HEK293 (cell line): ENCODE data around the gene ZC3H8.

Experiments
- CTCF ChIA-PET: fragments of 350-600 bp; formaldehyde crosslinking; extraction: SDS; loops from one replicate; lab custom pipeline; 2021; ENCODE audit warnings: antibody characterized with exemption; lab: Yijun Ruan, JAX
- POLR2A ChIA-PET: fragments of 300-600 bp; formaldehyde crosslinking; extraction: SDS; loops from one replicate; lab custom pipeline; 2020; ENCODE audit warnings: antibody characterized with exemption, inconsistent platforms; lab: Yijun Ruan, JAX
- H3K27ac ChIP-seq: fragments of 200-500 bp; sonication (Bioruptor generic); 2 replicates; pipeline ENCODE4 v1.5.1; 2014; ENCODE audit warnings: low read depth, low read length, control low read depth, inconsistent platforms; ENCODE audit errors: extremely low read depth
- H3K36me3 ChIP-seq, 2 experiments: fragments of 200-500 bp in 1 of 2; sonication (Bioruptor generic) in 1 of 2; 1 replicate in 1 of 2; 2 replicates in 1 of 2; pipeline ENCODE4 v1.5.1; 2014 to 2017; ENCODE audit warnings: inconsistent platforms in 2 of 2, low read length in 2 of 2; ENCODE audit not compliant: control insufficient read depth in 2 of 2, insufficient read depth in 1 of 2
- H3K4me1 ChIP-seq: fragments of 200-500 bp; sonication (Bioruptor generic); 2 replicates; pipeline ENCODE4 v1.5.1; 2014; ENCODE audit warnings: mild to moderate bottlenecking, low read length, inconsistent platforms; ENCODE audit not compliant: control insufficient read depth, insufficient read depth
- H3K4me3 ChIP-seq: 2 replicates; pipeline ENCODE4 v1.5.1; 2011; ENCODE audit warnings: low read depth, mild to moderate bottlenecking, control low read depth, low read length, moderate library complexity
- H3K9me3 ChIP-seq: fragments of 200-500 bp; sonication (Bioruptor generic); 2 replicates; pipeline ENCODE4 v1.5.1; 2014; ENCODE audit warnings: low read depth, low read length, inconsistent platforms; ENCODE audit not compliant: control insufficient read depth, insufficient read depth
- BCL11B ChIP-seq: fragments of 450-650 bp; formaldehyde crosslinking; IDR thresholded peaks from 2 replicates; pipeline ENCODE4 v1.5.1; 2016; ENCODE audit warnings: low read depth, missing biosample characterization, missing genetic modification characterization
- HOXA7 ChIP-seq: sonication (generic); formaldehyde crosslinking; IDR thresholded peaks from 2 replicates; pipeline ENCODE4 v1.8.1; 2022; ENCODE audit warnings: missing genetic modification reagents, borderline replicate concordance
- IKZF3 ChIP-seq: fragments of 450-650 bp; IDR thresholded peaks from 2 replicates; pipeline ENCODE4 v1.5.0; 2018; ENCODE audit warnings: missing biosample characterization, mild to moderate bottlenecking, missing genetic modification characterization, moderate library complexity
- KLF10 ChIP-seq: fragments of 450-650 bp; IDR thresholded peaks from 2 replicates; pipeline ENCODE4 v1.5.1; 2018; ENCODE audit warnings: missing biosample characterization, mild to moderate bottlenecking, missing genetic modification characterization
- KLF16 ChIP-seq: fragments of 450-650 bp; formaldehyde crosslinking; IDR thresholded peaks from 2 replicates; pipeline ENCODE4 v1.5.1; 2017; ENCODE audit warnings: missing biosample characterization, missing genetic modification characterization
- PRDM10 ChIP-seq: fragments of 450-650 bp; formaldehyde crosslinking; IDR thresholded peaks from 2 replicates; pipeline ENCODE4 v1.5.1; 2016; ENCODE audit warnings: missing biosample characterization, missing genetic modification characterization
- PRDM6 ChIP-seq: fragments of 450-650 bp; formaldehyde crosslinking; IDR thresholded peaks from 2 replicates; pipeline ENCODE4 v1.5.1; 2017; ENCODE audit warnings: missing biosample characterization, missing genetic modification characterization
- ZBTB26 ChIP-seq: fragments of 450-650 bp; formaldehyde crosslinking; optimal IDR thresholded peaks from 2 replicates; pipeline ENCODE3; 2016; ENCODE audit warnings: missing biosample characterization, mild to moderate bottlenecking, missing genetic modification characterization
- ZBTB8A ChIP-seq: fragments of 450-650 bp; formaldehyde crosslinking; IDR thresholded peaks from 2 replicates; pipeline ENCODE4 v1.5.1; 2016; ENCODE audit warnings: missing biosample characterization, missing genetic modification characterization
- ZFP3 ChIP-seq: fragments of 450-650 bp; formaldehyde crosslinking; IDR thresholded peaks from 2 replicates; pipeline ENCODE4 v1.5.1; 2016; ENCODE audit warnings: low read depth, missing biosample characterization, missing genetic modification characterization
- ZNF155 ChIP-seq: fragments of 450-650 bp; formaldehyde crosslinking; IDR thresholded peaks from 2 replicates; pipeline ENCODE4 v1.5.1; 2016; ENCODE audit warnings: missing biosample characterization, missing genetic modification characterization
- ZNF2 ChIP-seq: fragments of 450-650 bp; formaldehyde crosslinking; IDR thresholded peaks from 2 replicates; pipeline ENCODE4 v1.5.1; 2016; ENCODE audit warnings: missing biosample characterization, missing genetic modification characterization
- ZNF223 ChIP-seq: fragments of 450-650 bp; formaldehyde crosslinking; IDR thresholded peaks from 2 replicates; pipeline ENCODE4 v1.5.1; 2016; ENCODE audit warnings: missing biosample characterization, missing genetic modification characterization
- ZNF335 ChIP-seq: fragments of 450-650 bp; formaldehyde crosslinking; conservative IDR thresholded peaks from 2 replicates; pipeline ENCODE4 v1.5.1; 2016; ENCODE audit warnings: missing biosample characterization, missing genetic modification characterization
- ZNF660 ChIP-seq: fragments of 450-650 bp; IDR thresholded peaks from 2 replicates; pipeline ENCODE4 v1.5.1; 2018; ENCODE audit warnings: missing biosample characterization, mild to moderate bottlenecking, missing genetic modification characterization
- ZNF707 ChIP-seq: fragments of 450-650 bp; formaldehyde crosslinking; IDR thresholded peaks from 2 replicates; pipeline ENCODE4 v1.5.1; 2016; ENCODE audit warnings: missing biosample characterization, missing genetic modification characterization
- ZNF791 ChIP-seq: fragments of 450-650 bp; formaldehyde crosslinking; IDR thresholded peaks from 2 replicates; pipeline ENCODE4 v1.5.1; 2016; ENCODE audit warnings: missing biosample characterization, missing genetic modification characterization
- ZNF830 ChIP-seq: fragments of 450-650 bp; IDR thresholded peaks from 2 replicates; pipeline ENCODE4 v1.5.0; 2018; ENCODE audit warnings: missing biosample characterization, missing genetic modification characterization, low read depth, mild to moderate bottlenecking, moderate library complexity

ZC3H8 gene

GRCh38 chr2:112277596-112278220 lies 22.9 kb upstream of the ZC3H8 start:
- H3K4me1 ChIP-seq: peaks cover 2% of the 10 kb centered on the region; the same call in 1 of the 2 replicates
- no peaks in the 10 kb centered on the region for H3K9me3 ChIP-seq
- CTCF ChIA-PET: interaction anchor here (0.6 to 0.9 kb wide), 3 partner anchors 8 to 798 kb away, joined by 3 to 5 read pairs (median 3); no protein-coding TSS in a partner anchor
- no peak for TF ChIP-seq ZNF155 (tag by site-specific recombination)
- TF ChIP-seq ZNF830: no peak
- TF ChIP-seq HOXA7: no peak
- TF ChIP-seq, all 188 proteins: peak for 0
- POLR2A ChIA-PET: no interaction called here
- Histone ChIP-seq H3K4me3 (no peak overlapping the region), H3K36me3 (no peaks in the 10 kb centered on the region), H3K27ac (no peak overlapping the region)

- ChIA-PET POLR2A (no interaction called here), CTCF (interaction anchor here (0.7 to 0.9 kb wide), 3 partner anchors 18 to 798 kb away, joined by 3 to 6 read pairs (median 5); no protein-coding TSS in a partner anchor)
- H3K4me1 ChIP-seq: peaks cover 2% of the 10 kb centered on the region; the same call in 1 of the 2 replicates
- TF ChIP-seq PRDM6 (tag by site-specific recombination): 0 out of 2 replicates have a peak, but pooled peaks have one; percentile 39
- TF ChIP-seq BCL11B (tag by site-specific recombination): no peak
- no peak overlapping the region for H3K4me3 ChIP-seq
- H3K9me3 ChIP-seq: no peaks in the 10 kb centered on the region
- H3K36me3 ChIP-seq: no peaks in the 10 kb centered on the region
- no peak overlapping the region for H3K27ac ChIP-seq
These were observed 22.1 kb upstream of the ZC3H8 start for GRCh38 chr2:112276954-112277353.

- no peaks in the 10 kb centered on the region for H3K36me3 ChIP-seq
- H3K4me3 ChIP-seq: peak overlapping the region; percentile 99
- ChIA-PET CTCF (no interaction called here), POLR2A (no interaction called here)
- H3K9me3 ChIP-seq: no peaks in the 10 kb centered on the region
- TF ChIP-seq ZFP3: 0 out of 2 replicates have a peak, but pooled peaks have one; percentile 34
- peak; percentile 29 for TF ChIP-seq ZNF660 (tag by site-specific recombination)
- no peak for TF ChIP-seq KLF16 (tag by site-specific recombination)
- TF ChIP-seq ZNF707 (tag by site-specific recombination): no peak
- peak; percentile 58 for TF ChIP-seq ZBTB26
- TF ChIP-seq KLF10 (tag by site-specific recombination): 0 out of 2 replicates have a peak, but pooled peaks have one; percentile 7
- no peak for TF ChIP-seq HOXA7
- TF ChIP-seq ZNF335: peak; percentile 70
- no peak for TF ChIP-seq ZNF791 (tag by site-specific recombination)
- no peak for TF ChIP-seq ZNF223 (tag by site-specific recombination)
- no peak for TF ChIP-seq ZNF2
- peak; percentile 87 for TF ChIP-seq PRDM10 (tag by site-specific recombination)
- 0 out of 2 replicates have a peak, but pooled peaks have one; percentile 25 for TF ChIP-seq IKZF3 (tag by site-specific recombination)
- TF ChIP-seq ZBTB8A (tag by site-specific recombination): peak; percentile 78
- H3K27ac ChIP-seq: peak overlapping the region; percentile 100
- peaks cover 2% of the 10 kb centered on the region; the same call in 1 of the 2 replicates for H3K4me1 ChIP-seq
These were observed 21.3 kb upstream of the ZC3H8 start for GRCh38 chr2:112275887-112276773.
